Tibial nerve (tissue), 4 donors: Measurements from ENCODE around the gene MCF2L.

Source experiments
- CTCF ChIP-seq, 5 experiments: fragments of 200-600 bp in 3 of 5; fragments of 450-650 bp in 2 of 5; sonication (generic) in 3 of 5; IDR thresholded peaks; one replicate each; pipeline ENCODE4 v1.5.1; 2016 to 2019; ENCODE audit warnings: antibody characterized with exemption in 5 of 5, mild to moderate bottlenecking in 3 of 5, moderate library complexity in 2 of 5
- EP300 ChIP-seq, 2 donors: sonication (generic); formaldehyde crosslinking; IDR thresholded peaks; one replicate each; pipeline ENCODE4 v1.6.1; 2017; ENCODE audit warnings: antibody characterized with exemption in 2 of 2, mild to moderate bottlenecking in 1 of 2
- POLR2A ChIP-seq, 2 donors: fragments of 450-650 bp; IDR thresholded peaks; one replicate each; pipeline ENCODE4 v1.6.1; 2017; ENCODE audit warnings: antibody characterized with exemption in 2 of 2, mild to moderate bottlenecking in 2 of 2, moderate library complexity in 2 of 2

- TF ChIP-seq CTCF (IDR thresholded peaks at IDR 0.05): no peak
- TF ChIP-seq POLR2A (IDR thresholded peaks at IDR 0.05): no peak
- no peak for TF ChIP-seq EP300 (IDR thresholded peaks at IDR 0.05)
These were observed 32.5 kb downstream of the MCF2L start for GRCh38 chr13:113001241-113002140.
